Measurements from ENCODE around the gene ASB18. TPM values are rescaled to one million over a fixed set of nuclear protein-coding genes. Genes with fewer than 3 reads are reported as not detected.

ASB18 gene
- total and polyA plus RNA-seq, 10 of the 15 experiments (the other 5 are each of a cell fraction or from before 2014, with no cell fraction given): not detected

DNA sequence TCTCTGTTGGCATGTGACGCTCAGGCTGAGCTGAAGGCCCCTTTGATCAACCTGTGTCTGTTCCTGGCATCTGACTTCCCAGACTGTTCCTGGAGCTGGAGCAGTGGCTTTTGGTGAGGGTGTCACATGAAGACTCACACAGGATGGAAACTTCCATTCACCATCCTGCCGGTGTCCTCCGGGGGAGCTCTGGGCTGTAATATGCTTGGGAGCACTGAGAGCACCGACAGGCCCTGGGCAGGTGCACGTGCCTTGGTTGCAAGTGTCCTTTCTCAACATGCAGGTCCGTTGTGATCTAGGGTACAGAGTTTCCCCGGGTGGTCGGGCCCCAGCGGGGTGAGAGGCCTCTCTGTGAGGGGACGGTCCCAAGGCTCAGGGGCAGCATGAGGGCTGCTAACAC lies 71.2 kb downstream of the ASB18 start (continued):
- TF ChIP-seq, protein P1, sequence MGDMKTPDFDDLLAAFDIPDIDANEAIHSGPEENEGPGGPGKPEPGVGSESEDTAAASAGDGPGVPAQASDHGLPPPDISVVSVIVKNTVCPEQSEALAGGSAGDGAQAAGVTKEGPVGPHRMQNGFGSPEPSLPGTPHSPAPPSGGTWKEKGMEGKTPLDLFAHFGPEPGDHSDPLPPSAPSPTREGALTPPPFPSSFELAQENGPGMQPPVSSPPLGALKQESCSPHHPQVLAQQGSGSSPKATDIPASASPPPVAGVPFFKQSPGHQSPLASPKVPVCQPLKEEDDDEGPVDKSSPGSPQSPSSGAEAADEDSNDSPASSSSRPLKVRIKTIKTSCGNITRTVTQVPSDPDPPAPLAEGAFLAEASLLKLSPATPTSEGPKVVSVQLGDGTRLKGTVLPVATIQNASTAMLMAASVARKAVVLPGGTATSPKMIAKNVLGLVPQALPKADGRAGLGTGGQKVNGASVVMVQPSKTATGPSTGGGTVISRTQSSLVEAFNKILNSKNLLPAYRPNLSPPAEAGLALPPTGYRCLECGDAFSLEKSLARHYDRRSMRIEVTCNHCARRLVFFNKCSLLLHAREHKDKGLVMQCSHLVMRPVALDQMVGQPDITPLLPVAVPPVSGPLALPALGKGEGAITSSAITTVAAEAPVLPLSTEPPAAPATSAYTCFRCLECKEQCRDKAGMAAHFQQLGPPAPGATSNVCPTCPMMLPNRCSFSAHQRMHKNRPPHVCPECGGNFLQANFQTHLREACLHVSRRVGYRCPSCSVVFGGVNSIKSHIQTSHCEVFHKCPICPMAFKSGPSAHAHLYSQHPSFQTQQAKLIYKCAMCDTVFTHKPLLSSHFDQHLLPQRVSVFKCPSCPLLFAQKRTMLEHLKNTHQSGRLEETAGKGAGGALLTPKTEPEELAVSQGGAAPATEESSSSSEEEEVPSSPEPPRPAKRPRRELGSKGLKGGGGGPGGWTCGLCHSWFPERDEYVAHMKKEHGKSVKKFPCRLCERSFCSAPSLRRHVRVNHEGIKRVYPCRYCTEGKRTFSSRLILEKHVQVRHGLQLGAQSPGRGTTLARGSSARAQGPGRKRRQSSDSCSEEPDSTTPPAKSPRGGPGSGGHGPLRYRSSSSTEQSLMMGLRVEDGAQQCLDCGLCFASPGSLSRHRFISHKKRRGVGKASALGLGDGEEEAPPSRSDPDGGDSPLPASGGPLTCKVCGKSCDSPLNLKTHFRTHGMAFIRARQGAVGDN (IDR thresholded peaks at IDR 0.05): no peak
- TF ChIP-seq YY1 (IDR thresholded peaks at IDR 0.05; ENCODE audit: low read depth, low read length) (no peak), NR2C1 (IDR thresholded peaks at IDR 0.05) (no peak)
- TF ChIP-seq, protein P2, sequence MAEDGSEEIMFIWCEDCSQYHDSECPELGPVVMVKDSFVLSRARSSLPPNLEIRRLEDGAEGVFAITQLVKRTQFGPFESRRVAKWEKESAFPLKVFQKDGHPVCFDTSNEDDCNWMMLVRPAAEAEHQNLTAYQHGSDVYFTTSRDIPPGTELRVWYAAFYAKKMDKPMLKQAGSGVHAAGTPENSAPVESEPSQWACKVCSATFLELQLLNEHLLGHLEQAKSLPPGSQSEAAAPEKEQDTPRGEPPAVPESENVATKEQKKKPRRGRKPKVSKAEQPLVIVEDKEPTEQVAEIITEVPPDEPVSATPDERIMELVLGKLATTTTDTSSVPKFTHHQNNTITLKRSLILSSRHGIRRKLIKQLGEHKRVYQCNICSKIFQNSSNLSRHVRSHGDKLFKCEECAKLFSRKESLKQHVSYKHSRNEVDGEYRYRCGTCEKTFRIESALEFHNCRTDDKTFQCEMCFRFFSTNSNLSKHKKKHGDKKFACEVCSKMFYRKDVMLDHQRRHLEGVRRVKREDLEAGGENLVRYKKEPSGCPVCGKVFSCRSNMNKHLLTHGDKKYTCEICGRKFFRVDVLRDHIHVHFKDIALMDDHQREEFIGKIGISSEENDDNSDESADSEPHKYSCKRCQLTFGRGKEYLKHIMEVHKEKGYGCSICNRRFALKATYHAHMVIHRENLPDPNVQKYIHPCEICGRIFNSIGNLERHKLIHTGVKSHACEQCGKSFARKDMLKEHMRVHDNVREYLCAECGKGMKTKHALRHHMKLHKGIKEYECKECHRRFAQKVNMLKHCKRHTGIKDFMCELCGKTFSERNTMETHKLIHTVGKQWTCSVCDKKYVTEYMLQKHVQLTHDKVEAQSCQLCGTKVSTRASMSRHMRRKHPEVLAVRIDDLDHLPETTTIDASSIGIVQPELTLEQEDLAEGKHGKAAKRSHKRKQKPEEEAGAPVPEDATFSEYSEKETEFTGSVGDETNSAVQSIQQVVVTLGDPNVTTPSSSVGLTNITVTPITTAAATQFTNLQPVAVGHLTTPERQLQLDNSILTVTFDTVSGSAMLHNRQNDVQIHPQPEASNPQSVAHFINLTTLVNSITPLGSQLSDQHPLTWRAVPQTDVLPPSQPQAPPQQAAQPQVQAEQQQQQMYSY (CRISPR knock-in tag; IDR thresholded peaks at IDR 0.05): no peak
- TF ChIP-seq, protein P3, sequence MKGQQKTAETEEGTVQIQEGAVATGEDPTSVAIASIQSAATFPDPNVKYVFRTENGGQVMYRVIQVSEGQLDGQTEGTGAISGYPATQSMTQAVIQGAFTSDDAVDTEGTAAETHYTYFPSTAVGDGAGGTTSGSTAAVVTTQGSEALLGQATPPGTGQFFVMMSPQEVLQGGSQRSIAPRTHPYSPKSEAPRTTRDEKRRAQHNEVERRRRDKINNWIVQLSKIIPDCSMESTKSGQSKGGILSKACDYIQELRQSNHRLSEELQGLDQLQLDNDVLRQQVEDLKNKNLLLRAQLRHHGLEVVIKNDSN (IDR thresholded peaks at IDR 0.05; ENCODE audit: borderline replicate concordance, extremely low read length, insufficient read depth, low read depth, low read length): no peak

Data from GM12878 (cell line).